Kidney glomerular epithelial cell (primary cell): Measurements from ENCODE around the gene SLC35F1.

Source experiments
- DNase-seq: peaks from one replicate; lab custom pipeline; 2025; lab: John Stamatoyannopoulos, UW

SLC35F1 gene

DNA sequence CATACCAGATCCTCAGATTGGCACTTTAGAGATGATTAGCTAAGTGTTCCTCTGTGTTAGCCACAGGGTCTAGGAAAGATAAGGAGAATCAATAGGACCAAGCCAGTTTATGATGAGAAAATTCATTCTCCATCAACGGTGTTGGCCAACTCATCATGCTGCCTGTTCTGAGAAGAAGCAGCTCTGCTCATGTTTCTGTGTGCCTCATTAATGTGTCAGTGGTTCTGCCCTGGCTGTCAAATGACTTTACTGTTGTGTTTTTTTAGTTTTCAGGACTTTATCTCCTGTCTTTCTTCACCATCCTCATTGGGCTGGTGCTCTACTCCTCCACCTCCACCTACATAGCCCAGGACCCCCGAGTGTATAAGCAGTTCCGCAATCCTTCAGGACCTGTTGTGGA, 406.7 kb downstream of the SLC35F1 start:
- no peak for DNase-seq

DNA sequence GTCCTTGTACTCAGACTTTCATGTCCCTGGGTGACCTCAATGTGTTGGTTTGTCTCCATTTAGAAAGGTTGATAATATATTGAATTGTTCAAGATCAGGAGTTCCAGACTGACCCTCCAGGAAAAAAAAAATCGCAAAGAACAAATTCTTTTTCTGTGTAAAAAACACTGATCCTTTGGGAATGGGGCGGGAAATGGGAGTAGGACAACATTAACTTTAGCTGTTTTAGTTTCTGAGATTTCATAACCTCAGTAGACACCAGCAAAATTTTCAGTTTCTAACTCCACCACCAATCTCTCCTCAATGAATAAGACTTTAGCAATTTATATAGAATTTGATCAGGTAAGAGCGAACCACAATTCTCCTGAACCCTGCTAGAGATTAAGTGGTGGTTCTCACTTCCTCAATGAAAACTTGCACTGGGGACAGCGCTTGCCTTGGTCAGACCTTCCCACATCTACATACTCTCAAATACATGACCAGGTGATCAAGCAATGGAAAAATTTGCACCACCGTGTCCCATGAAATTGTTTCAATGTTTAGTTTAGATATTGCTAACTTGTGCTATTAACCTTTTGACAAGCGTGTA, 409.8 kb downstream of the SLC35F1 start:
- DNase-seq = no peak

DNA sequence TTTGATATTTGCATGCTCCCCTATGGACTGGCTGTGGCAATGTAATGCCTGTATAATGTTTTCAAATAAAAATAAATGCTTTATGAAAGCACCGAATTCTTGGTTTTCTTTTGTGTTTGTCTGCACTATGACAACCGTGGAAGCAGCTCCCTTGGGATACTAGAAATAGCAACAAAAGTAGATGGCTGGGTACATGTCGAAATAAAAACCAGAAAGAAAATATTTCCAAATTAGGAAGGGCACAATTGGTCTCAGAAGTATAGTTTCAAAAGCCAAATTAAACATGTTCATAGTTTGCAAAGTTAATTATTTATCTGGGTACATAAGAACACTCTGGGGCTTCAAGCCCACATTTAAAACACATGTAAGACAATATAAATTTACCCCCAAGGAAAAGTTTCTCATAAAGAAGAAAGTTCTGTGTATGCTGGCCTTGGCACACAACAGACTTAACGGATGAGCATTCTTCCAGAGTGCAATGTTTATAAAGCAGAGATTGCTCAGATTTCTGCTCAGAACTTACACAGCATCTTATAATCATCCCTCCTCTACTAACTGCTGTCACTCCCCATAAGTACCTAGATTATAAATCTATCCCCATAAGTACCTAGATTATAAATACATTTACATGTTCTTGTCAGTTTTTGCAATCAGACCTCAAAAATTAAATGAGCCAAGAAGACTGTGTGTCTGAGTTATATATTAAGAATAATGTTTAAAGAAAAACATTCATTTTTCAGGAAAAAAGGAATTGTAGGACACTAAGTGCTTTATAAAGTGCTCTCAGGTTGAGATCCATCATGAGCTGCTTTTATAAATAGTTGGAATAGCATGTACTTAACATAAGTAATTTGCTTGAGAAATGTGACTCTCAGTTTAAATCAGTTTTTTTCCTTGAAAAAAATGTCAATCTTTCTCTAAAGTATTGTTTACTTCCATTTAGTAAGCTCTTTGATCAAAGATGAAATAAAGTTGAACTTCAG, 410.8 kb downstream of the SLC35F1 start:
- no peak for DNase-seq

DNA sequence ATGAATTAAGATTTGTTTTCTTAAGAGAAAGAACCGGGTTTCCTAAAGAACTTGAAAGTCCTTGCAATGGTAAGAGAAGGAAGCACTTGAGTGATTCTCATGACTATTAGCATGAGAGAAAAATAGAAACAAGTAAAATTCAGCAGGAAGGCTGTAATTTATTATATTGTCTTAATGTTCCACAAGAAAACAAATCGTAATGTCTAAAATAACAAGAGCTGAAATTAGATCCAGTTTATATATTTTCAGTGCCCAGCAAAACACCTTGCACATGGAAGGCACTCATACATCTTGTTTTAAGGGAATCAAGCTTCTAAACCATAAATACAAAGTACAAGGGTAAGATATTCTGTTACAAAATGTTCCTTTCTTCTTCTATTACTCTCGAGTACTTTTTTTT, 411.6 kb downstream of the SLC35F1 start:
- DNase-seq = no peak

DNA sequence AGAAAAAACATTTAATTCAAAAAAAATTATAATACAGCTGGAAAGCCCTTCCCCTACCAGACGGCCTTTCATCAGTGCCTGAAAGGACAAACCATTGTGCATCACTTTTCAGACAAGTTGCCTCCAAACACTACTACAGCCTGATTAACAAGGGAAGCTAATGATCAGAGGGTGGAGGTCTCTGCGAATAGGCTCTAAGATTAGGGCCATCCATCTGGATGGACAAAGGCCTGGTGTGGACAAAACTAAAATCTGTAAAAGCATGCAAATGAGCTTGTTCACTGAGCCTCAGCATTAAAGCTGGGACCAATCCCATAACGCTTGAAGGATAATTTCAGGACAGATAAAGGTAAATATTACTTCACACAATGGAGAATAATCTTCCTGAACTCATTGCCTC, 412.4 kb downstream of the SLC35F1 start:
- DNase-seq = no peak

DNA sequence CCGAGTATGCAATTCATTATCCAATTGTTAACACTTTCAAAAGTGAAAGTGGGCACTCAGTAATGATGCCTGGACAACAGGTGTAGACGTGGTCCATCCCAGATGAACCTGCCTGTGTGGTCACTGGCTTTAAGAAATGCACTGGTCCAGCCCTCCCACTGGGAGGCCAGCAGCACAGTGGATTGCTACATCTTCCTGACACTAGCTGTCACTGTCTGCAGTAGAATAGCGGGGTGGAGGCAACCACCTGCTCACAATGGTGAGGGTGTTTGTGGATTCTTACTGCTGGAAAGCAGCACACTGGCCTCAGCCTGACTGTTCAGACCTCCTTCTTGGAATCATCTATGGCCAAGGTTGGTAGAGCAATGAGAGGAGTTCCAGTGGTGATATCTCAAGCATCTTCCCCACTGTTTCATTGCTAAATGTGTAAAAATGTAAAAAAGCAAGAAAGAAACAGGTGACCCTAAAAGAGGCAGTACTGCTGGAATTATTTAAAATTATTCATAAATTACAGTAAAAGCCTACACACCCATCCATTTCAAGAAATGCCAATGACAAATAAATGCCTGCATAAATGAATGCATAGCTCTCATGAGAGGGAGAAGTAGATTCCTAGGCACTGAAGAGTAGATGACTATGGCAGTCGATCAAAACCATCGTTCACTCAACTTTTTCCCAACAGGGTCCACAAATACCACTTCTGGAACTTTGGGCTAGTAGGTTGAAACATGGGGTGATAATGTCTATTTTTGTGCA, 413.0 kb downstream of the SLC35F1 start:
- no peak for DNase-seq

DNA sequence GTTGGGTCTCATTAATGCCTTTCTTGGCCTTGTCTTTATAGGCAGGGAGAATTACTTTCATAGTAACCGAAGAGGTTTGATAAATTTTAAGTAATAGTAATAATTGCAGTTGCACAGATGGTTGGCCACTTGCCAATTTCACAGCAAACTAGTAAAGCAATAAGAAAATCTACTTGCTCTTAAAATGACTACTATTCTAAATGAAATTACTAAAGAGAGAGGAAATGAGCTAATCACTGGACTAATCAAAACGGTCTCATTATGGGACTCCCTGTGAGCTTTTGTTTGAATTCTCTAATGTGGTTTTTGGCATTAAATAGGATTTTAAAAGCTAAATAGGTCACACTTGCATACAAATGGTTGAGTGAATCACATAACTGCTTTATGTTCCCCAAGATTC, 413.6 kb downstream of the SLC35F1 start:
- no peak for DNase-seq

DNA sequence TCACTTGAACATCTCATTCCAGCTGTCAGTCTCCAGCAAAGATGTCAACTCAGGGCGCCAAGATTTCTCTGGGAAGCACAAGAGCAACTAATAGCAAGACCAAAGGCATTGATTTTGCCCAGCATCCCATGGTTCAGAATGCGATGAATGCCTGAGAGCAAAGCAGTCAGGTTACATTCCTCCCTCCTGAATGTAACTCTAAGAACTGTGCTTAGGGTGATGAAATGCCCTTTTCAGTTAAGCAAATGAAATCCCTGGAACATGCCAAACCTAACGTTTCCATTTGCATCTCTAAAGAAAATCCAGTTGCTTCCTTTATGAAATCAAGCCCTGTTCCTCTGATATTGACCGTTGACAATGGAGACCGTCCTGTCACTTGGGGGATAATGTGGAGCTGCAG, 417.1 kb downstream of the SLC35F1 start:
- DNase-seq = no peak

DNA sequence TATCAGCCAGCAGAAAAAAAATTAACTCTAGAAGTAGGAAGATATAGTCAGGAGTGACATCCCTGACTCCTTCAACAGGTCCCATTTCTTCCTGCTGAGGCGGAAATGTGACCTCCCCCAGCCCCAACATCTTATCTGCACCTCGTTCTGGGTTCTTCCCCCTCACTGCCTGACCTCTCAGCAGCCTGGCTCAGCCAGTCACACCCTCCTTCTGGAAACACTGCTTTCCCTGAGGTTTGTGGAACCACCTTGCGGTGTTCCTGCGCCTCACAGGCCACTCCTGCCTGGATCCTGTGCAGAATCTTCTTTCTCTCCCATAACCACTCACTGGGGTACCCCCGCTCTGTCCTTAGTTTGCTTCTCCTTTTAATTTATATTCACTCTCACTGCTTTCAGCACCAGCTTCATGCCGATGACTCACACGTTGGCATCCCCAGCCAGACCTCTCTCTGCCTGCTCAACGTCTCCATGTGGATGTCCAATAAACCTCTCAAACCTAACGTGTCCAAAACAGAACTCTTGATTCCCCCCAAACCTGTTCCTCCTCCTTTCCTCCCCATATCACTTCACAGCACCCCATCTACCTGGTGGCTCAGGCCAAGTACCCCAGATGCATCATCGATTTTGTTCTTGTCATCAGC, 418.3 kb downstream of the SLC35F1 start:
- no peak for DNase-seq

DNA sequence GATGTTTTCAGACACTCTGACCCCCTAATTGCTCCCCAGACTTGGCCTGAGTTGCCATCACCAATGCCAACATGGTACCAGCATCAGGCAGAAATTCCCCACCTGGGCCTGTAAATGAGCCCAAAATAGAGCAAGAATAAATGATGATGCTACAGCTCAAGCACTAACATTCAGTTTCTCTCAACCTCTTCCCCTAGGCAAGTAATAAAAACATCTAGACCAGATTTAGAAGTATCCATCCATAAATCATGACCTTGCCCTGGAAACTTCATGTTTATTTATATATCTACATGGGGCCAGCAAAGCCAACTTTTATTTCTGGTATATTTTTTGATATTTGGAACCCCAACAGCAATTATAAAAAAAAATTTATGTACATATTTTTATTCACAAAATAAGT, 419.6 kb downstream of the SLC35F1 start:
- no peak for DNase-seq

DNA sequence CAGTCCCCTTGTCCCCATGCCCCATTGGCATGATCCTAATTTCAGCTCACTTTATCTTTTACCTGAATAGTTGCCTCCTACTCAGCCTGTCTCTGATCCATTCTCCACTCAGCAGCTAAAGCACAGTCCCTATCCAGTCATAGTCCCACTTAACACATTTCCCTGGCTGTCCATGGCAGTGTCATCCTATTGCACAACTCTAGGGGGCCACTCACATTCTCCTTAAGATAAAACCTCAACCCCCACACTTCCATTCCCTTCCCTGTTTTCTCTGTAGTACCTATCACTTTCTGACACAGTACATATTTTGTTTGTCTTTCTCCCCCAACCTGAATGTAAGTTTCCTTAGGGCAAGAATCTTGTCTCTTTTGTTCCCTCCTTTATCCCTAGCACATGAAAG, 420.2 kb downstream of the SLC35F1 start:
- no peak for DNase-seq

DNA sequence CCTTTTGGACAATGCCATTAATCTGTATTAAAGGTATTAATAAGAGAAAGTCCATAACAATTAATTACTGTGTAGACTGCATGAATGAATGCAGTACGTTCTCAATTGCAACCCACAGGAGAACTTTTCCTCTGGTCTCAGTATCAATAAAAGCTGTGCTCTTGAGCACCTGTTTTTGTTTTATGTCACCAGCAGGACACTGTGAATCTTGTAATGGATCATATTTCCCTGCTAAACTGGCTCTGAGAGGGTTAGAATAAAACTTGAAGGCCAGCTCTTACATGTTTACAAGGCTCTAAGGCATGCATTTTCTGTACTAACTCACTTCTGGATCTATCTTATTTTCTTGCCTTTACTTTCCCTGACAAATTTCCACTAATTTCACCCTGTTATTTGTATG, 426.7 kb downstream of the SLC35F1 start:
- DNase-seq = no peak

DNA sequence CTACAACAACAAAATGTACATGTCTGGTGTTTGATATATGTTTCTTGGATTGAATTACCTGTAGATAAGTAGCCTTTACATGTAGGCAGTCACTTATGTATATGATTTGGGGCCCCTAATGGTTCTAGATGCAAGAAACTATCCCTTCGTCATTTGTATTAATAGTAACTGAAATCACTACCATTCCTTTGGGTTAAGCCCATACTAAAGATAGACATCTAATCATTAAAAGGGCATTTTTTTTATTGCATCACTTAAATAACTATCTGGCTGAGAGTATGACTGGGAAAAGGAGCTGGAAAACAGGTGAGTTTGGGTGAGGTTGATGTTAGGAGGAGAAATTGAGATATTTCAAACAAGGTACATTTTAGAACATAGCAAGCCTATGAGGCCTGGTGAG, 427.6 kb downstream of the SLC35F1 start:
- DNase-seq = no peak

DNA sequence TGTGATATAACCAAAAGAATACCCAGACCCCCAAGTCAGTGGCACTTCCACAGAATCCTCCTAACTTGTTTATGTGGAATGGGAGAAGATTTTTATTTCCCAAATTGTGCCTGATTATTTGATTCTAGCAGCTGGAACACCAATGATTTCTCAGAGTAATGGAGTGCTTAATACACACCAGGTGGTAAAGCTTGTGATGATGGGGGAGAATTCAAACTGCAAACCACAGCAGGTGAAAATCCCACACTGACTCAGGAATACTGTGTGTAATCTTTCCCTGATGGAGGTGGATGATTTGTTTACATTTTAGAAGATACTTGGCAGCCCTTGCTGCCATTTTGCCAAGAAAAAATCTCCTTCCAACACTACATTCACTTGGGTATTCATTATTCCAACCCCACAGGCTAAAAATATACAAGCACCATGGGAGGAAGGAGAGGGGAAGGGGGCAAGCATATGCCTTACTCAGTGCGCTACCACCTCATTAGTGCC, 428.3 kb downstream of the SLC35F1 start:
- DNase-seq = no peak

DNA sequence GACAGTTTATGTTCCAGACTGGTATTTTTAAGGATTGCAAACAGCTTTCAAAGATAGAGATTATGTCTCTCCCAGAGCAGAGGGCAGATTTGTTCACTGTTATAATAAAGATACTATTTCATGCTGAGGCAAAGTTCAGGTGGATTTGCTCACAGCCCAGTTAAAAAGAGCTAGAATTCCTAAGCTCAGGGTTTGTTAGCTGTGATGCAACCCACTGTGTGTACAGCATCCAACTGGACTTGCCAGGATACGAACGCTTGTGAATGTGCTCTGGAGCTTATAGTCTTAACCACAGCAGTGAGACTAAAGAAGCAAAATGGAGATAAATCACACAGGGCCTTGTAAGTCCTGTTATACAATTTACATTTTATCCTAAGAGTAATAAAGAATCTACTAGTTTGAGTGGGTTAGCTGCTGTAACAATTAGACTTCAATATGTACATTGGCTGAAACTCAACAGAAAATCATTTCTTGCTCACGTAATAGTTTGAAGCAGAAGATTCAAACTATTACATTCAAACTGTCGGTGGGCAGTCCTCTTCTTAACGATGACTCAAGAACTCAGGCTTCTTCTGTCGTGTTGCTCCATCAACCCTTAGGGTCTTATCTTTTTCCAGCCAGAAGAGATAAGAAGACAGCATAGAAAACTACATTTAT, 437.1 kb downstream of the SLC35F1 start:
- no peak for DNase-seq

DNA sequence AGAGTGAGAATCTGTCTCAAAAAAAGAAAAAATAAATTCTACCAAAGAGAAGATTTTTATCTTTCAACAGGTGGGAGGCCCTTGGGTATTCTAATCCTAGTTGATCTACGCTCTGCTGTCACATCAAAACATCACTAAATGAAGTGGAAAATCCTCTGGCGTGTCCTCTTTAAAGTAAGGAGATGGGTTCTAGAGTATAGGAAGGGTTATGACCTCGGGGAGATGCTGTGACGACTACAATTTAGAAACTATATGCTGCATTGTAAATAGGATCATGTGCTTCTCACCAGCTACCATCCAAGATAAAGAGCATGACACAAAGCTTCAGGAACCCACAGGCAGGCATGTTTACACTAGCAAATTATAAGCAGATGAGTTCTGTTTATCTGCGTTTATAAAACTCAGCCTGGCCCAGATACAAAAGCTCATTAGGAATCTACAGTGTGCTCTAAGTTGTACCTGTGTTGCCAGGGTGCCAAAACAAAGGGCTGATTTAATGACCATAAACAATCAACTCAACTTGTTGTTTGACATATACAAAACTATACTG, 443.9 kb downstream of the SLC35F1 start:
- no peak for DNase-seq

DNA sequence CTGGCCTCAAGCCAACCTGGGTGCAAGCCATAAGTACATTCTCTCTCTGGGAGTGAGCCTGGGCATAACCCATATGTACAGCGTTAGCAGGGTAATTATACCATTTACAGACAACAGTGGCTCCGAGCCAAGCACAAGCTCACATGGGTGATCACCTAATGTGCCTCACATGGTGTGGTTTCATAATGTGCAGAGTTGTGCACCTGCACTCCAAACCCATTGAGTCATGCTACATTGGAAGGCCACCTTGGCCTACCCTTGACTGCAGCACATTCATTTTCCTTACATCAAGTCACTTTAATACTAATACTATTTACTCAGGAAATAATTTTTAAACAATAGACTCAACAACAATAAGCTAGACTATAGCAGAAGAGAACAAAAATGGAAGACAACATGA, 446.5 kb downstream of the SLC35F1 start:
- no peak for DNase-seq

DNA sequence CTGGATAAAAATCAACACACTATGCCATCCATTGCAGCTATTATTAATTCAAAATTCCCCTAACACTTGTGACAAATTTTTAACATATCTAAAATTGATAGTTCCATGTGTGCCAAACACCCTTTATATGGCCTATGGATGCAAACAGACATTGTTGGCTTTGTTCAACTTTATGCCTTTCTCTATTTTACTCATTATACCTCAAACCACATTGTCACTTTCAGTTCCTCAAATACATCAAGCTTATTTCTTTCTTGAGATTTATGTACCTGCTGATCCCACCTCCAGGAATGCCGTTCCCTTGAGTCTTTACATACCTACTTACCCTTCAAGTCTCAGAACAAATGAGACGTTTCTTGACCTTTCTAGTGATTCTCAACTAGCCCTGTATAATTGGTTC, 447.6 kb downstream of the SLC35F1 start:
- DNase-seq = no peak

DNA sequence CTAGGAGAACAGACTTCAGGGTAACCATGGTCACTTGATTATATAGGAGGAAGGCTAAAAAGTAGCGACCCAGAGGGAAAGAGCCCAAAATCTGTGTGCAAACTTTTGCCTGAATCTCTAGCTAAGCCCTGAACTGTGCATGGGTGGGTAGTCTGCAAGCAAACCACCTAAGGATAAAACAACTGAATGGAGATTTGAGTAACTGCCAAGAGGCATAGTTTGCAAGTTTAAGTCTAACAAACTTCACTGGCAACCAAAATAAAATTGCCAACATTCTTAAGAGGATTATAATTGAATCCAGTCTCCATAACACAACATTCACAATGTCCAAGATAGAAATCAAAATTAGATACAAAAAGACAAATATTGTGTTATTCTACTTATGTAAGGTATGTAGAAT, 449.0 kb downstream of the SLC35F1 start:
- no peak for DNase-seq

DNA sequence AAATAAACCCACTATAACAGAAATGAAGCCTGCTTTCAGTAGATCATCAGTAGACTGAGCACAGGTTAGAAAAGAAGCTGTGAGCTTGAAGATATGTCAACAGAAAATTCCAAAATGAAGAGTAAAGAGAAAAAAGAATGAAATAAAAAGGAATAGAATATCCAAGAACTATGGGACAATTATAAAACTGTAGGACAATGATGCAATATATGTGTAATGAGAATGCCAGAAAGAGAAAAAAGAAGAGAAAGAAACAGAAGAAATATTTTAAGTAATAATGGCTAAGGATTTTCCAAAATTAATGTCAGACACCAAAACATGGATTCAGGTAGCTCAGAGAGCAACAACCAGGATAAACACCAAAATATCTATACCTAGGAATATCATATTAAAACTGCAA, 449.6 kb downstream of the SLC35F1 start:
- no peak for DNase-seq
